K562 (cell line): ENCODE data around the gene SLC1A7. TPM values are rescaled to one million over a fixed set of nuclear protein-coding genes. Genes with fewer than 3 reads are reported as not detected.

Experiments
- CHD1 ChIP-seq: fragments of 200-600 bp; sonication (generic); IDR thresholded peaks from one replicate; pipeline ENCODE4 v1.6.1; 2012; ENCODE audit warnings: mild to moderate bottlenecking, moderate library complexity, low read length, inconsistent platforms
- HEY1 ChIP-seq: fragments of 250-450 bp; sonication (Bioruptor Pico); IDR thresholded peaks from 2 replicates; pipeline ENCODE4 v1.5.0; 2020; ENCODE audit warnings: mild to moderate bottlenecking, moderate library complexity, borderline replicate concordance
- KDM2B ChIP-seq: fragments of 250-450 bp; sonication (Bioruptor Pico); IDR thresholded peaks from 2 replicates; pipeline ENCODE4 v1.8.0; 2021; ENCODE audit warnings: mild to moderate bottlenecking, moderate library complexity
- RBM17 ChIP-seq: fragments of 200-400 bp; formaldehyde crosslinking; IDR thresholded peaks from 2 replicates; pipeline ENCODE4 v1.6.1; 2017; ENCODE audit warnings: low read depth, mild to moderate bottlenecking, low read length, borderline replicate concordance
- polyA plus RNA-seq, 8 experiments: library from polyadenylated mRNA; depleted of rRNA in 4 of 8; stranded (reverse) in 5 of 8; unstranded in 3 of 8; fragments of >200 nt; fragmentation: Nextera tagmentation in 2 of 8; fragmentation: Illumina TruSeq in 1 of 8; extraction: Ambion mirVana in 2 of 8; extraction: Trizol in 1 of 8; gene quantifications; 2 replicates each; pipeline versions ENCODE4 v1.2.1 to v1.2.3, GENCODE V29; 2011 to 2014; ENCODE audit warnings: inconsistent platforms in 1 of 8, missing spikeins in 1 of 8
- total RNA-seq, 7 experiments: library from RNA; depleted of rRNA in 6 of 7; stranded (reverse); fragments of >200 nt in 6 of 7; fragmentation: Illumina TruSeq in 2 of 7; extraction: Trizol in 2 of 7; gene quantifications; 2 replicates each; pipeline versions ENCODE4 v1.2.1 to v1.2.3, GENCODE V29; 2011 to 2021; ENCODE audit warnings: low replicate concordance in 1 of 7
- TF ChIP-seq, protein P1 (sequence below): fragments of 250-450 bp; sonication (Bioruptor Pico); IDR thresholded peaks from 2 replicates; pipeline ENCODE4 v1.4.0; 2020; ENCODE audit warnings: mild to moderate bottlenecking, moderate library complexity
- TF ChIP-seq, protein P2 (sequence below): sonication (generic); formaldehyde crosslinking; IDR thresholded peaks from 2 replicates; pipeline ENCODE4 v1.8.0; 2022; ENCODE audit warnings: mild to moderate bottlenecking, low read depth, missing genetic modification reagents

Gene SLC1A7
- total and polyA plus RNA-seq, 9 of the 15 experiments (the other 6 are each of a cell fraction or from before 2014, with no cell fraction given), result 0.07 TPM; not detected in 8

DNA sequence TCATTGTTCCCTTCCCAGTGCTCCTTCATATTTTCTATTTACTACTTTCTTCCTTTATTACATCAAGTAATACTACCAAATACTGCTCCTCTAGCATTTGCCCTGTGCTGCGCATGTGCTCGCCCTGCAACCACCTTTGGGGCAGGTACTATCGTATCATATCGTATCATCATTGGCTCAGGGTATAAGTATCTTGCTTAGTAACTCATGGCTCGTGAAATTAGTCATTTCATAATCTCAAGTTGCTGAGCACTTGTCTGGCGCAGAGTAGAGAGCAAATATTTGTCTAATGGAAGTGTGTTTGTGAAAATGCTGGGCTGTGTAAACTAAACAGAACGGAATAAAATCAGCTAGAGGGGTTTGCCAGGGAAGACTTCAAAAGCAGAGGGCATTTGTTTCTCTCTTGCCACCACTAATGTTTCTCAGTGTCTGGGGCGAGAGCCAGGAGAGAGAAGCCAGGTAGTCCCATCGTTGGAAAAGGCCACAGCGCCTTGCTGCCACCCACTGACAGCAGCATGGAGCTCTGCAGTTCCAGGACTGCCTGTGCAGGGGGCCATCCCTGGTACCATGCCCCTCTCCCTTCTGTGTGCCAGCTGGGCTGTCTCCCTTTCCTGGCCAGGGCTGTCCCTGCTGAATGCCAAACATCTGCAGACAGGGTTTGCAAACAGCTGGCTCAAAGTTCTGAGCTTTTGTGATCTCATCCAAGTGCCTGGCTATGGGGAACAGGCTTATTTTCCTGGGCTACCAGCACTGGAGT, 34.2 kb upstream of the SLC1A7 start (continued):
- TF ChIP-seq, protein P1, sequence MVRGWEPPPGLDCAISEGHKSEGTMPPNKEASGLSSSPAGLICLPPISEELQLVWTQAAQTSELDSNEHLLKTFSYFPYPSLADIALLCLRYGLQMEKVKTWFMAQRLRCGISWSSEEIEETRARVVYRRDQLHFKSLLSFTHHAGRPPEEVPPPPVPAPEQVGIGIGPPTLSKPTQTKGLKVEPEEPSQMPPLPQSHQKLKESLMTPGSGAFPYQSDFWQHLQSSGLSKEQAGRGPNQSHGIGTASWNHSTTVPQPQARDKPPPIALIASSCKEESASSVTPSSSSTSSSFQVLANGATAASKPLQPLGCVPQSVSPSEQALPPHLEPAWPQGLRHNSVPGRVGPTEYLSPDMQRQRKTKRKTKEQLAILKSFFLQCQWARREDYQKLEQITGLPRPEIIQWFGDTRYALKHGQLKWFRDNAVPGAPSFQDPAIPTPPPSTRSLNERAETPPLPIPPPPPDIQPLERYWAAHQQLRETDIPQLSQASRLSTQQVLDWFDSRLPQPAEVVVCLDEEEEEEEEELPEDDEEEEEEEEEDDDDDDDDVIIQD (CRISPR knock-in tag), result no peak
- no peak for TF ChIP-seq CHD1
- TF ChIP-seq KDM2B (CRISPR knock-in tag), result no peak
- TF ChIP-seq, protein P2, sequence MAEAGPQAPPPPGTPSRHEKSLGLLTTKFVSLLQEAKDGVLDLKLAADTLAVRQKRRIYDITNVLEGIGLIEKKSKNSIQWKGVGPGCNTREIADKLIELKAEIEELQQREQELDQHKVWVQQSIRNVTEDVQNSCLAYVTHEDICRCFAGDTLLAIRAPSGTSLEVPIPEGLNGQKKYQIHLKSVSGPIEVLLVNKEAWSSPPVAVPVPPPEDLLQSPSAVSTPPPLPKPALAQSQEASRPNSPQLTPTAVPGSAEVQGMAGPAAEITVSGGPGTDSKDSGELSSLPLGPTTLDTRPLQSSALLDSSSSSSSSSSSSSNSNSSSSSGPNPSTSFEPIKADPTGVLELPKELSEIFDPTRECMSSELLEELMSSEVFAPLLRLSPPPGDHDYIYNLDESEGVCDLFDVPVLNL (CRISPR knock-in tag), result 0 out of 2 replicates have a peak, but pooled peaks have one; percentile 40
- TF ChIP-seq RBM17, result no peak
- TF ChIP-seq HEY1 (CRISPR knock-in tag), result no peak
- TF ChIP-seq, all 486 proteins: peak for 4
